ENCODE measurements around the gene ZBTB7B. TPM values are rescaled to one million over a fixed set of nuclear protein-coding genes. Genes with fewer than 3 reads are reported as not detected.

The ZBTB7B gene
- total and polyA plus RNA-seq, 9 of the 15 experiments (the other 6 are each of a cell fraction or from before 2014, with no cell fraction given), result 0.04 to 46.5 (median 15.2) TPM

- TF ChIP-seq XRCC3 (IDR thresholded peaks at IDR 0.05) (no peak), MCM7 (IDR thresholded peaks at IDR 0.05) (no peak), MAFF (IDR thresholded peaks at IDR 0.05; ENCODE audit: low read length) (no peak), ILF3 (IDR thresholded peaks at IDR 0.05; ENCODE audit: borderline replicate concordance) (no peak), CC2D1A (IDR thresholded peaks at IDR 0.05) (no peak), HNRNPLL (IDR thresholded peaks at IDR 0.05; ENCODE audit: low read depth, low read length, poor library complexity, severe bottlenecking) (no peak), HLTF (IDR thresholded peaks at IDR 0.05) (no peak), KLF6 (CRISPR knock-in tag; IDR thresholded peaks at IDR 0.05; ENCODE audit: borderline replicate concordance) (no peak), ZNF785 (CRISPR knock-in tag; IDR thresholded peaks at IDR 0.05) (no peak), HNRNPH1 (optimal IDR thresholded peaks at IDR 0.05; ENCODE audit: low read depth, low read length) (no peak), ZNF41 (CRISPR knock-in tag; conservative IDR thresholded peaks at IDR 0.05) (no peak)
- TF ChIP-seq, protein P1, sequence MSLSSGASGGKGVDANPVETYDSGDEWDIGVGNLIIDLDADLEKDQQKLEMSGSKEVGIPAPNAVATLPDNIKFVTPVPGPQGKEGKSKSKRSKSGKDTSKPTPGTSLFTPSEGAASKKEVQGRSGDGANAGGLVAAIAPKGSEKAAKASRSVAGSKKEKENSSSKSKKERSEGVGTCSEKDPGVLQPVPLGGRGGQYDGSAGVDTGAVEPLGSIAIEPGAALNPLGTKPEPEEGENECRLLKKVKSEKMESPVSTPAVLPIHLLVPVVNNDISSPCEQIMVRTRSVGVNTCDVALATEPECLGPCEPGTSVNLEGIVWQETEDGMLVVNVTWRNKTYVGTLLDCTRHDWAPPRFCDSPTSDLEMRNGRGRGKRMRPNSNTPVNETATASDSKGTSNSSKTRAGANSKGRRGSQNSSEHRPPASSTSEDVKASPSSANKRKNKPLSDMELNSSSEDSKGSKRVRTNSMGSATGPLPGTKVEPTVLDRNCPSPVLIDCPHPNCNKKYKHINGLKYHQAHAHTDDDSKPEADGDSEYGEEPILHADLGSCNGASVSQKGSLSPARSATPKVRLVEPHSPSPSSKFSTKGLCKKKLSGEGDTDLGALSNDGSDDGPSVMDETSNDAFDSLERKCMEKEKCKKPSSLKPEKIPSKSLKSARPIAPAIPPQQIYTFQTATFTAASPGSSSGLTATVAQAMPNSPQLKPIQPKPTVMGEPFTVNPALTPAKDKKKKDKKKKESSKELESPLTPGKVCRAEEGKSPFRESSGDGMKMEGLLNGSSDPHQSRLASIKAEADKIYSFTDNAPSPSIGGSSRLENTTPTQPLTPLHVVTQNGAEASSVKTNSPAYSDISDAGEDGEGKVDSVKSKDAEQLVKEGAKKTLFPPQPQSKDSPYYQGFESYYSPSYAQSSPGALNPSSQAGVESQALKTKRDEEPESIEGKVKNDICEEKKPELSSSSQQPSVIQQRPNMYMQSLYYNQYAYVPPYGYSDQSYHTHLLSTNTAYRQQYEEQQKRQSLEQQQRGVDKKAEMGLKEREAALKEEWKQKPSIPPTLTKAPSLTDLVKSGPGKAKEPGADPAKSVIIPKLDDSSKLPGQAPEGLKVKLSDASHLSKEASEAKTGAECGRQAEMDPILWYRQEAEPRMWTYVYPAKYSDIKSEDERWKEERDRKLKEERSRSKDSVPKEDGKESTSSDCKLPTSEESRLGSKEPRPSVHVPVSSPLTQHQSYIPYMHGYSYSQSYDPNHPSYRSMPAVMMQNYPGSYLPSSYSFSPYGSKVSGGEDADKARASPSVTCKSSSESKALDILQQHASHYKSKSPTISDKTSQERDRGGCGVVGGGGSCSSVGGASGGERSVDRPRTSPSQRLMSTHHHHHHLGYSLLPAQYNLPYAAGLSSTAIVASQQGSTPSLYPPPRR (CRISPR knock-in tag; IDR thresholded peaks at IDR 0.05; ENCODE audit: borderline replicate concordance), result no peak
- TF ChIP-seq, protein P2, sequence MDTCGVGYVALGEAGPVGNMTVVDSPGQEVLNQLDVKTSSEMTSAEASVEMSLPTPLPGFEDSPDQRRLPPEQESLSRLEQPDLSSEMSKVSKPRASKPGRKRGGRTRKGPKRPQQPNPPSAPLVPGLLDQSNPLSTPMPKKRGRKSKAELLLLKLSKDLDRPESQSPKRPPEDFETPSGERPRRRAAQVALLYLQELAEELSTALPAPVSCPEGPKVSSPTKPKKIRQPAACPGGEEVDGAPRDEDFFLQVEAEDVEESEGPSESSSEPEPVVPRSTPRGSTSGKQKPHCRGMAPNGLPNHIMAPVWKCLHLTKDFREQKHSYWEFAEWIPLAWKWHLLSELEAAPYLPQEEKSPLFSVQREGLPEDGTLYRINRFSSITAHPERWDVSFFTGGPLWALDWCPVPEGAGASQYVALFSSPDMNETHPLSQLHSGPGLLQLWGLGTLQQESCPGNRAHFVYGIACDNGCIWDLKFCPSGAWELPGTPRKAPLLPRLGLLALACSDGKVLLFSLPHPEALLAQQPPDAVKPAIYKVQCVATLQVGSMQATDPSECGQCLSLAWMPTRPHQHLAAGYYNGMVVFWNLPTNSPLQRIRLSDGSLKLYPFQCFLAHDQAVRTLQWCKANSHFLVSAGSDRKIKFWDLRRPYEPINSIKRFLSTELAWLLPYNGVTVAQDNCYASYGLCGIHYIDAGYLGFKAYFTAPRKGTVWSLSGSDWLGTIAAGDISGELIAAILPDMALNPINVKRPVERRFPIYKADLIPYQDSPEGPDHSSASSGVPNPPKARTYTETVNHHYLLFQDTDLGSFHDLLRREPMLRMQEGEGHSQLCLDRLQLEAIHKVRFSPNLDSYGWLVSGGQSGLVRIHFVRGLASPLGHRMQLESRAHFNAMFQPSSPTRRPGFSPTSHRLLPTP (IDR thresholded peaks at IDR 0.05; ENCODE audit: borderline replicate concordance, extremely low read depth, insufficient read length), result no peak
- TF ChIP-seq, protein P3, sequence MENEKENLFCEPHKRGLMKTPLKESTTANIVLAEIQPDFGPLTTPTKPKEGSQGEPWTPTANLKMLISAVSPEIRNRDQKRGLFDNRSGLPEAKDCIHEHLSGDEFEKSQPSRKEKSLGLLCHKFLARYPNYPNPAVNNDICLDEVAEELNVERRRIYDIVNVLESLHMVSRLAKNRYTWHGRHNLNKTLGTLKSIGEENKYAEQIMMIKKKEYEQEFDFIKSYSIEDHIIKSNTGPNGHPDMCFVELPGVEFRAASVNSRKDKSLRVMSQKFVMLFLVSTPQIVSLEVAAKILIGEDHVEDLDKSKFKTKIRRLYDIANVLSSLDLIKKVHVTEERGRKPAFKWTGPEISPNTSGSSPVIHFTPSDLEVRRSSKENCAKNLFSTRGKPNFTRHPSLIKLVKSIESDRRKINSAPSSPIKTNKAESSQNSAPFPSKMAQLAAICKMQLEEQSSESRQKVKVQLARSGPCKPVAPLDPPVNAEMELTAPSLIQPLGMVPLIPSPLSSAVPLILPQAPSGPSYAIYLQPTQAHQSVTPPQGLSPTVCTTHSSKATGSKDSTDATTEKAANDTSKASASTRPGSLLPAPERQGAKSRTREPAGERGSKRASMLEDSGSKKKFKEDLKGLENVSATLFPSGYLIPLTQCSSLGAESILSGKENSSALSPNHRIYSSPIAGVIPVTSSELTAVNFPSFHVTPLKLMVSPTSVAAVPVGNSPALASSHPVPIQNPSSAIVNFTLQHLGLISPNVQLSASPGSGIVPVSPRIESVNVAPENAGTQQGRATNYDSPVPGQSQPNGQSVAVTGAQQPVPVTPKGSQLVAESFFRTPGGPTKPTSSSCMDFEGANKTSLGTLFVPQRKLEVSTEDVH (IDR thresholded peaks at IDR 0.05; ENCODE audit: low read depth, partially characterized antibody), result no peak
- TF ChIP-seq, protein P4, sequence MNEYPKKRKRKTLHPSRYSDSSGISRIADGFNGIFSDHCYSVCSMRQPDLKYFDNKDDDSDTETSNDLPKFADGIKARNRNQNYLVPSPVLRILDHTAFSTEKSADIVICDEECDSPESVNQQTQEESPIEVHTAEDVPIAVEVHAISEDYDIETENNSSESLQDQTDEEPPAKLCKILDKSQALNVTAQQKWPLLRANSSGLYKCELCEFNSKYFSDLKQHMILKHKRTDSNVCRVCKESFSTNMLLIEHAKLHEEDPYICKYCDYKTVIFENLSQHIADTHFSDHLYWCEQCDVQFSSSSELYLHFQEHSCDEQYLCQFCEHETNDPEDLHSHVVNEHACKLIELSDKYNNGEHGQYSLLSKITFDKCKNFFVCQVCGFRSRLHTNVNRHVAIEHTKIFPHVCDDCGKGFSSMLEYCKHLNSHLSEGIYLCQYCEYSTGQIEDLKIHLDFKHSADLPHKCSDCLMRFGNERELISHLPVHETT (CRISPR knock-in tag; conservative IDR thresholded peaks at IDR 0.05 in 1 of 2, IDR thresholded peaks at IDR 0.05 in 1 of 2), result no peak; a peak in 1 of 4 replicates
These were observed 2.8 kb upstream of the ZBTB7B start (continued) for GRCh38 chr1:154999571-155000410.

Measured in K562 (cell line).